EL (cell line): ENCODE data around the gene GRPEL1.
"Not testable (repeated sequence)": the region's sequence is repeated elsewhere in the genome, so short reads cannot be mapped to it uniquely, and the experiment has no call there.

ENCODE experiments used
- DNase-seq: peaks from one replicate; pipeline ENCODE4 v3.0.0-alpha.2; 2016

The GRPEL1 gene

DNA sequence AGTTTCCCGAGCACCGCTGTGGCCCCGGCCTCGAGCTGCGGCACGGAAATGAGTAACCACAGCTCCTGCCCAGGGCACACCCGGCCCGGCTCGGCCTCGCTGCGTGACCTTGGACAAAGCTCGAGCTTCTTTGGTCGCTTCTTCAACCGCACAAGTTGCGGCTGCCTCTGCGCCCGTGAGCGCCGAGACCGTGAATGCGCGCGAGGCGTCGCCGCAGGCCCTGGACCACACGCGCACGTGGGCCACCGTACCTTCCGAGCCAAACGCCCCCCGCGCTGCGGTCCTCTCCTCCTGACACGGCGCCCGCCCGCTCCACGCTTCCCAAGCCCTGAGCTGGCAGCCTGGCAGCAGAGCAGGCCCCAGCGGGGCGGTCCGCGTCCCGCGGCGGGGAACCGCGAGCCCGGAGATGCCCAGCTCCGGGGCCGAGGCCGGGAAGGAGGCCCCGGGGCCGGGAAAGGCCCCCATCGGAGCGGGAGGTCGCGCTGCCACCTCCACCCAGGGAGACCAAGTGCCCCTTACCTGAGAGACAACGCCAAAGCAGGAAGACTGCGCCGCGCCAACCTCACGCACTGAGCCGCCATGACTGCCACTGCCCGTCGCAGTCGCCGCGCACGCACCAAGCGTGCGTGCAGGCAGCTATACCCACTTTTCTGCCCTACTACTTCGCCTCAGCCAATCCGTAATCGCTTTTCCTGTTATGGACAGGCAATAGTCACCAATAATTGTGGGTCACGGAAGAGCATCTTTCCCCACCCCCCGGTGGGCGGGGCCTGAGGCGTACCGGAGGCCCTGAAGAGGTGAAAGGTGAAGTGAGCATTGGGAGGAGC lies at the start of gene GRPEL1:
Gene GRPEL1 (minus strand): TSS at position 613 of the 827 bp plus-strand sequence. CDS start 32 bp downstream, at position 581.
- DNase-seq = peak; percentile 100

DNA sequence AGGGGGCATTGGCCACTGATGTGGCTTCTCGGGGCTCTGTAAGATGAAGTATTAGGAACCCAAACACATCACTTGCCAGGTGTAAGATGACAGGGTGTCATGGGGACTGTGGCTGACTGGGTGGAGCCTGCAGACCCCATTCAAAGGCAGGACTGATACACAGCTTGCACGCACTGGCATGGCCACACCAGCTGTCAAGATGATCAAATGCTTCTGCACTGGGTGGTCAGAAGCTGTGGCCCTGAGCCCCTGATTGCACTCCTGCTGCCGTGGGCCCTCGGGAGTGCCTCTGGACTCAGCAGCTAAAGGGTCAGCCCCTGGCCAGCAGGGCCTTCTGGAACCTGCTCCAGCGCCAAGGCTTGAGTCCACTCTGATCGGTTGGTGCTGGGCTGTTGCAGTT lies 48.8 kb upstream of the GRPEL1 start:
- no peak for DNase-seq

GRCh38 chr4:7115557-7116340 lies 47.9 kb upstream of the GRPEL1 start:
- no peak for DNase-seq

DNA sequence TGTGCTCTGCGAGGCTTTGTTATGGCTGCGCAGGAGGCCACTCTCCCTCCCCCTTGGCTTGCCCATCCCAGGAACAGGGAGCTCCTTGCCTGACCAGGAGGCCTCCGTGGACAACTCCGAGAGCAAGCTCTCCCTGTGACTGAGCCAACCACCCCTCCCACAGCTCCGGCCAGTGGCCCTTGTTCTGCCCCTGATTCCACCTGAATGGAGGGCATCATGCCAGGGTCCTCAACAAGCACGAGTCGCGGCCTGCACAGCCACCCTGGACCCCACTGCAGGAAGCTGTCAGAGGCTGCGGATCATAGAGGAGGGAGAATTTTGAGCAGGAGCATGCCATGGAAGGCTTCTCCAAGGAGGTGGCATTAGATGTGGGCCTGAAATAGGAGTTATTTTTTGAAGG lies 44.8 kb upstream of the GRPEL1 start:
- no peak for DNase-seq

GRCh38 chr4:7111441-7111840 lies 43.6 kb upstream of the GRPEL1 start:
- DNase-seq = no peak

DNA sequence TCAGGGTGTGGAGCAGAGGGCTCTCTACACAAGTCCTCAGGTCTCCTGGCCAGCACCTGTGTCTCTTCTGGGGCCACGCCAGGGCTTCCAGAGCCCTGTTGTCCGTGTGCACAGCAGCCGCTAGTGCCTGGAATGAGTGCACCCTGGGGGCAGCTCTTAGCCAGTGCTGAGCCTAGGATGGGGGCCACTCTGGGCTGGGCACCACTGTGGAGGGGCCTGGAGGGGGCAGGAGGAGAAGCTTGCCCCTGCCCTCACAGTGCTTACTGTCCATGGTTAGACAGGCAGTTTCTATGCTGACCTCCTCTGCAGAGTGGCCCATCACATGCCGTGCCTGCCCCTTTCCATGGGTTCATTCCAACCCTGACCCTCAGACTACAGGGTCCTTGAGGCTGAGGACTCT lies 42.7 kb upstream of the GRPEL1 start:
- no peak for DNase-seq

DNA sequence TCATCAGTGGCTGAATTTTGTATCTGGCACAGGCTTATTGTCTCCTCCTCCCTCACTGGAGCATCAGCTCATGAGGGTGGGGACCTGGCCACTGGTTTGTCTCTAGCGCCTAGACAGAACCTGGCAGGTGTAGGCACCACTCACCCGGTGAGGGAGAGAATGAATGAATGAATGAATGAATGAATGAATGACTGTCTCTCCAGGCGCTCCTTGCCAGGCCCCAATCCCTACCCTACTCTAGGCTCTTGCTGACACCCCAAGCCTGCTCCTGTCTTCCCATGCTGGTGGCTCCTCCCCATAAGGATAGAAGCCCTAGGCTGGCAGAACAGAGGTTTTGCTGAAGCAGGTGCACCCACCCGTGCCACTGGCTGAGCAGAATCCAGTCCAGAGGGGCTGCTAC lies 41.3 kb upstream of the GRPEL1 start:
- DNase-seq = no peak

GRCh38 chr4:7108660-7109059 lies 40.8 kb upstream of the GRPEL1 start:
- DNase-seq = no peak

- DNase-seq = no peak
Measured at GRCh38 chr4:7108046-7108625, 40.3 kb upstream of the GRPEL1 start.

- DNase-seq = no peak
Measured at GRCh38 chr4:7107166-7107905, 39.5 kb upstream of the GRPEL1 start.

GRCh38 chr4:7105276-7105675 lies 37.4 kb upstream of the GRPEL1 start:
- no peak for DNase-seq

GRCh38 chr4:7104366-7105031 lies 36.6 kb upstream of the GRPEL1 start:
- DNase-seq = no peak

GRCh38 chr4:7103607-7104365 lies 35.9 kb upstream of the GRPEL1 start:
- DNase-seq = no peak

- DNase-seq = peak; percentile 84
Measured at GRCh38 chr4:7103031-7103606, 35.3 kb upstream of the GRPEL1 start.

- DNase-seq = not testable (repeated sequence)
Measured at GRCh38 chr4:7102516-7102909, 34.6 kb upstream of the GRPEL1 start.

GRCh38 chr4:7101692-7102515 lies 34.0 kb upstream of the GRPEL1 start:
- DNase-seq = peak; percentile 70

GRCh38 chr4:7096236-7096635 lies 28.4 kb upstream of the GRPEL1 start:
- DNase-seq = no peak

- no peak for DNase-seq
Measured at GRCh38 chr4:7095611-7096155, 27.8 kb upstream of the GRPEL1 start.

- no peak for DNase-seq
Measured at GRCh38 chr4:7094916-7095315, 27.1 kb upstream of the GRPEL1 start.

DNA sequence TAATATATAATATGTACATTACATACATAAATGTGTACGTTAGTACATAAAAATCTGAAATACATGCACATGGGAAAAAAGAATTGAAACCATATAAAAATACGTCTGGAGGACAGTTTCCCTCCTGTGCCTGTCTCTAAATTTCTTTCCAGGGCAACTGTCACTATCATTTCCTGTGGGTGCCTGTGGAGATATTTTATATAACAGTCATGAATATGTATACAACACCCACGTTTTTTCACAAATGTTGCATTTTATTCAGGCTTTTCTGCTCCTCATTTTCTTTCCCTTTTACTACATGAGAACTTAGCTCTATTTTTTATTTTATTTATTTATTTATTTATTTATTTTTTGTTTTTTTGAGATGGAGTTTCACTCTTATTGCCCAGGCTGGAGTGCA lies 24.2 kb upstream of the GRPEL1 start:
- no peak for DNase-seq
